ENCODE measurements around the gene DOCK1.

- no peak for TF ChIP-seq CTCF (IDR thresholded peaks at IDR 0.05 in 4 of 5, conservative IDR thresholded peaks at IDR 0.05 in 1 of 5)
- no peak for TF ChIP-seq POLR2A (IDR thresholded peaks at IDR 0.05)
These were observed 40.3 kb downstream of the DOCK1 start for GRCh38 chr10:126945351-126946030.

Data from gastrocnemius medialis (tissue), 4 donors.